NOMO-1 treated with DMSO at 0.1 percent for 48 hours (cell line): ENCODE measurements around the gene TMEM117.
"Not testable (repeated sequence)": the region's sequence is repeated elsewhere in the genome, so short reads cannot be mapped to it uniquely, and the experiment has no call there.

Experiments used
- DNase-seq: peaks from one replicate; lab custom pipeline; 2025; ENCODE audit not compliant: unreplicated experiment; lab: John Stamatoyannopoulos, UW

TMEM117 gene

DNA sequence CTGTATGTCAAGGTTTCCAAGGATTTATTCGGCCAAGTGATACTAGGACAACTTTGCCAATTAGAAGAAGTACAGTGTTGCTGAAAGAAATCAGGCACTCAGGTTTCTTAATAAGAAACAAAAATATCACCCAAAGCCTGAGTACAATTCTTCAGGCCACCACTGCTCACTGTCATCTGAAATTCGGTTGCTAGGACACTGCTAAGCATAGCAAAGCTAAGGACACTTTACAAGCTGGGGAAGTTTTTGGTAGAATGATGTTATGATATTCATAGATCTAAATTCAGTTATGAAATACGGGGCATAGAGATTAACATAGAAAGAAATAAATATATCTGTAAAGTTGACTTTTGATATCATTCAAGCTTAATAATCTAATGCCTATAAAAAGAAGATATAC, 535.1 kb downstream of the TMEM117 start:
- no peak for DNase-seq

DNA sequence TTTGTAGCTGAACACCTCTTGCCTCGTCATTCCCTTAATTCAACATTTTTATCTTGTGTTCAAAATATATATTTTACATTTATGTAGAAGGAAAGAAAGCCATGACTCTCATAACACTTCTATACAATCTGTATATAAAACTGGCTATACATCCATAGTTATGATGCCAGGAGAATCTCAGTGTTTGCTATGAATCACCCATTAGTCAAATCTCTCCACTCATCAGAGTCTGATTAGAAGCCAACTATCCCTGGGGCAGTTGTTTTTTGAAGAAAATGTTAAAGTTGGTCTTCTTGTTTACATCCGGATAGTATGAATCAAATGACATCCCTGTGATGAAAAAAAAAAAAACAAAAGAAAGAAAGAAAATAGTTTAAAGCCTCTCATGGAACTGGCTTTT, 536.4 kb downstream of the TMEM117 start:
- DNase-seq, result no peak

DNA sequence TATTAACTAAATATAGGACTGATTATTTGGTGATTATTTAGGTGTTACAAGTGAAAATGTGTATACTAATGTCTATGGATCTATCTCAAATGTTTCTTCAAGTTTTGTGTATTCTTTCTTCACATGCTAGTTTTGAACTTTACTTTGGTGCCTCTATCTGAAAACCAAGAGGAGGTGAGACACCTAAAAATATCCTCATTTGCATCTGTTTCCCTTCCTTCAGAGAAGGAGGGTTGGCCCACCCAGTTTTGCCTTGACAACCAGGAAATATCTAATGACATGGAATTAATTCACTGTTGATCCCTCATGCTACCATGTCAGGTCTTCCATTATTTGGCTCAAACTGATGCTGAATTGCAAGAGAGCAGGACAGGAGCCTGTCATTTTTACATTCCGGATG, 539.8 kb downstream of the TMEM117 start:
- no peak for DNase-seq

DNA sequence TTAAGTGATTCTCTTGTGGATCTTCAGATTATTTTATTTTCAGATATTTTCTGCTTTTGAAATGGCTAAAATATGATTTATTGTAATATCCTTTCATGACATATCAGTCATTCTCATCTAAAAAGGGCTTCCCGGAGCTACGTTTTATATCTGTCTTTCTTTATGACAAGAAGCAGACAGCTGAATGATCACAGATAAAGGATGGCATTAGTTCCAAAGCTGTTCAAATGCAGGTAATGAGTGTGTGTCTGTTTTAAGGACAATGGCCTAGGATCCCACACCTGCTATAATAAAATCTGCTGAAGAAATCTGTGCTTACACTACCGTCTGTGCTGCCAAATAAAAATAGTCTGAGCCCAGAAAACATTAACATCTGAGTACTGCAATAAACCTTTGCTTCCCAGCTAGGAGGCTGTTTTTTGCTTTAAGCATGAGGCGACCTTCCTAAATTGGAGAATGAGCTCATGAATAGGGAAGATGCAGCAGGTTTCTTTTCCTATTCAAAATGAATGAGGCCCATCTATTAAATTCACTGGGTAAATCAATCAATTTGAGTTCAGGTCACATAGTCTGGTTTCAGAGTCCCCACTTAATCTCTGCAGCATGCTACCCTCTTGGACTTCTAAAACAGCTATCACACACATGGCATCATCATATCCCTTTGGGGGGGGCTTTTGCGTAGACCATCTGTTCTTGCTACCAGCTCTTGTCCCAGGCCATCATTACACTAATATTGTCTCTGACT, 541.7 kb downstream of the TMEM117 start:
- DNase-seq, result no peak

DNA sequence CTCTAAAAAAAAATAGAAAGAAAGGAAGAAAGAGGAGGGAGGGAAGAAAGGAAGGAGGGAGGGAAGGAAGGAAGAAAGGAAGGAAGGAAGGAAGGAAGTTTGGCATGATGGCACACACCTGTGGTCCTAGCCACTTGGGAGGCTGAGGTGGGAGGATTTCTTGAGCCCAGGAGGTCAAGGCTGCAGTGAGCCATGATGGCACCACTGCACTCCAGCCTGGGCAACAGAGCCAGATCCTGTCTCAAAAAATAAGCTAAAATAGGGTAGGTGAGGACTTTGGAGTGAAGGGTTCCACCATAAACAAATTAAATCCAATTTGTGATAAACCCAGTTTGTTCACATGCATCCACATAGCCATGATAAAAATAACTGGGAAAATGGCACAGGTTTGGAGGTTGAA, 543.2 kb downstream of the TMEM117 start:
- not testable (repeated sequence) for DNase-seq

DNA sequence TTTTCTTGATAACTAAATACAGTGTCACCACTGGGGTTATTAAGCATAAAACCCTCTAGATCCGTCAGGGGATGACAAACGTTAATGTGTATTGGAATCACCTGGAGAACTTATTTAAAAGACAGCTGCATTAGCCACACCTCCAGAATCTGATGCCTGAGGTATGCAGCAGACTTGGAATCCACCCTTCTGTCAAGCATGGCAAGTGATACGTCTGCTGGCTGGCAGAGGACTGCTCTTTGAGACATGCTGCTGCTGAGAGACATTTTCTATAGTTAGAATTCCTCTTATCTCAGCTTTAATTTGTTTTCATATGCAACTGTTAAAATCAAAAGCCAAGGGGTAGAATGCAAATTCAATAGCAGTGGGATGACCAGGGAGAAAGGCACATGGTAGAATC, 544.0 kb downstream of the TMEM117 start:
- no peak for DNase-seq

DNA sequence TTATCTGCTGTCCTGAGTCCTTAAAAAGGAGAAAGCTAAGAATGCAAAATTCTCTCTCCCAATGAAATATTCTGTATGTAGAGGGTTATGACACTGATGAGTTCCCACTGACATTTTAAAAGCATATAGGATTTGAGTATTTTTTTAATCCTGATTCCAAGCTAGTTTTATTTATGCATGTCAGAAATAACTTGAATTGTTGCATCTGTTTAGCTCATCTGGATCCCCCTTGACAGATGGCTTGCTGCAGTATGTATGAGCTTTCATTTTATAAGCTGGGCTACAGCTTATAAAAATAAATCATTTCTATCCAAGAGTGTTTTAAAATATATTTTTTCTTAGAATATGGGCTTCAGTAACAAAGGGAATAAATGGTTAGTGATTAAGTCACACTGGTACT, 545.0 kb downstream of the TMEM117 start:
- DNase-seq, result no peak

DNA sequence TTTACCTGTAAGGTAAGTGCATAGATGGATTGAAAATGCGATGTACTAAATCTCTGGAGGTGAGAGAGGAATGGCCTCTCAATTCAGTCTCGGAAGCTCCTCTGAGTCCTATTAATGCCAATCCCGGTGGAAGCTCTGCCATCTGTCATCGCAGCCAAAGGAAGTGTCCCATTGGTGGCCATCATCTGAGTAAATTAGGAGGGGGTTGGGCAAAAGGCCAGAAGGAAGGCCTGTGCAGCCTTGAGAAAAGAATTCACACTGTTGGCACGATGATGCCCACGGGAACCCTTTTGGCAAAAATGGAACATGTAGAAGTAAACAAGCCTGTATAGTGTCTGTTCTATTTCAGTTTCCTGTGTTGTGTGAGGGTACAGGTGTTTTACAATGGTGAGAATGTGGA, 545.5 kb downstream of the TMEM117 start:
- no peak for DNase-seq

DNA sequence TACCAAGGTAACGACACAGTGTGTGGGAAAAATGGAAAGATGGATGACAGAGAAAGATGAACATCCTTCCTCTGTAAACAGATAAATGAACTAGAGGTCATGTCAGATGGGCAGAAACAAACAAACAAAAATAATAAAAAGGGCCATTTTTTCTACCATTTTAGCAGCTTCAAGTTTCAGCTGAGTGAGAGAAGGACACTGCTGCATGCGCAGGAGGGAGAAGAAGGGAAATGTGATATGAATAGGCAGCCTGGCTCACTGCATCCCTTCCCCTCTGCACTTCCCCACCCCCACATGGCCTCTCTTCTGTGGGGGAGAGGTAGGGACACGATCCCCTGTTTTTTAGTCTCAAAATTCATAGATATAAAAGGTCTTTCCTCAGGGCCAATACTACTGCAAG, 548.3 kb downstream of the TMEM117 start:
- DNase-seq, result no peak

DNA sequence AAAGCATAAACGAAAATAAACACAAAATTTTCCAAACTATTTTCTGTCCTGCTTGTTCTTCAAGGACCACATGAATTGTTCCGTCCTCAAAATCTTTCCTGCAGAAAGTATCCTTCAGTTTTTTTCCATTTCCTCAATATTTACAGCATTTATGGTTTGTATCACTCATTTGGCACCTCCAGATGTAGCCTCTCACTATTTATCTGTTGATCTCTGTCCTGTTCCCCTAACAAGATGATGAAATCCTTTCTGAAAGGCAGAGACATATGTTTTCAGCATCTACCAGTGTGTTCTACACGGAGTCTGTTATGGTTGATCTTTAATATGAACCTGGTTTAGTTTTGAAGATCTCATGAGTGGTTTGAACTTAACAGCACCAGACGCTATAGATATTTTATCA, 550.1 kb downstream of the TMEM117 start:
- DNase-seq, result no peak

DNA sequence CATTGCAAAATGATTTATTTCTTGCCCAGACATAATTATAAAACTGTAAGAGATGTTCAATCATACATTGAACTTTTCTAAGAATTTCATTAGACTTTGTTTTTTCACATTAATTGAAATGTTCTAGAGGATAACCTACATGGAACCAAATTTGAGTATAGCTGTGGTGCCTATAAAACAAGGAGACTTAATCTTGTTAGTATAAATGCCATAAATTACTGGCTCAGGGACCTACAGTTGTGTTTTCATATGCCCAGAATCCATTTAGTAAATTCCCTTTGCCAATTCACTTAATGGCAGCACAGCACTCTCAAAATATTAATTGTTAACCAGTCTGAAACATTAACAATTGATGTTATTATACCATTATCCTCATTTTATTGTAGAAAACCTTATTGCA, 551.7 kb downstream of the TMEM117 start:
- DNase-seq, result no peak

DNA sequence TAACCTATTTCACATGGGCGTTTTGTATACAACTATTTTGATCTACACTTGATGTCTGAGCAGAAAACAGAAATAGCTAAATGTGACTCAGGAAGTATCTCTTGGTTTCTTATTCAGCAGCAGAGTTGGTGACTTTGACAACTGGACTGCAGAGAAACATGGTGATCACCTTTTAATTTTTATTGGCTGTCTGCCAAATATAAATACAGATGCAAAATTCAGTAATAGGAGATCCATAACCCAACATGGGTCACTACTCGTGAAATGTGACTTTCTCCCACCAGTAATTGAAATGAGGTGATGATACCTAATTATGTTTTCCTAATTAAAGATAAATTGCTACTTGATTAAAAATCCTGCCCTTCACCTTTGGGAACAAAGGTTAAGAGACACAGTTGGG, 553.2 kb downstream of the TMEM117 start:
- DNase-seq, result no peak

DNA sequence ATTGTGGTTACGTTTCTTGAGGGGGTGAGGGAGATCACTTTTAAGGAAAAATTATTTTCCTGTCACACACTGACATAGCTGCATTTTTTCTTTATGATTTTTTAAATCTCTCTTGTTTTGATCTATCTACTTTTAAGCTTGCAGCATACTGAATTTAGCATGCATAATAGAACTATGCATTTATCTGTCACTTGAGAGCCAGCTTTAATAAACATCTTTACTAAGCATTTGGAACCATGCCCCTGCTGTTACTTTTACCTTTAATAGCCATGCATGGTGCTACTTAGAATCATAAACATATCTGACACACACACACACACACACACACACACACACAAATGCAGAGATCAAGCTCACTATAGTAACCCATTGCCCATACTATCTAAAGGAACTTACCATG, 554.0 kb downstream of the TMEM117 start:
- no peak for DNase-seq

DNA sequence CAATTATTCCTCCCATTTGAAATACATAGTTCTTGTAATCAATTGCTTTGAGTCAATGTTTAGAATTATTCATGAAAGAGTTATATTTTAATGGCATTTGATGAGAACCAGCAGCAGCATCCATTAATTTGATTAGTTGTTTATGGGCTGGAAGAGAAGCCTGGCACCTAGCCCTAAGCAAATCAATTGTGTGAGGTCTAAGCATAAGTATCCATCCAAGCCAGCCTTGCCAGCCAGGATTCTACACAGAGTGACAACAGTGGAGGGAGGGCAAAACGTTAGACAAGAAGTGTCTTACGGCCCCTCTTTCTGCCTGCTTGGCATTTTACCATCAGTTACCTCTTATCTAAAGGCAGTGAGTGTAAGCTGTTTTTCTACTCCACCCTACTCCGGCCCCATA, 561.8 kb downstream of the TMEM117 start:
- no peak for DNase-seq

DNA sequence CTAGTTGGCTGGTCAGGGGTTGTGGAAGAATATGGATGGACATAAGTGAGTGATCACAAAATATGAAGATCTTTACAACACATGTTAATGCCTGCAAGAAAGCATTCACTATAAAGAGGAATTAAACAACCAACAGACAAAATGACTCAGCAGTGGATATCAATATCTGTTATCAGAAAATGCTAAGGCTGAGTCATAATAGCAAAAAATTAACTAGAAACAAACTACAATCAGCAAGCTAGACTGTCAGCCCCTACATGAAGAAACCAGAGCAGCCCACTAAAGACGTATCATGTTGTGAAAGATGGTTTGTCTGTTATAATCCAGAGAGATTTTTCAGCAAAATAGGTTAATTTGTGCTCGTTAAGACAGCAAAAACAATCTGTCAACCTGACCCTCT, 567.3 kb downstream of the TMEM117 start:
- DNase-seq, result no peak

DNA sequence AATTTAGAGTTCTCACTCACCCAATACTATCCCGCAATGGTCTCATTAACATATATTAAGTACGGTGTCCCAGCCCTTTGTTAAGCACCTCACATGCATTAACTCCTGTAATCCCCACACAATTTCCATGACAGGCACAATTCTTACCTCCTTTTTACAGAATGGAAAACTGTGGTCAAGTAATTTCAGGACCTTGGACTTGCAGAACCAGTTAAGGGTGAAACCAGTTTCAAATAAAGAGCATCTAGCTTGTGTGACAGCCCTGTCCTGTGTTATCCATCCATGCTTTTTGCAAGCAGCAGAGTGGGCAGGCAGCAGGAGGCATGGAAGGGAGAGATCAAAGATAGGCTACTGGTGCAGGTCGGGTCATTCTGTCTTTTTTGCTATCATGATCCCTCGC, 569.4 kb downstream of the TMEM117 start:
- no peak for DNase-seq

DNA sequence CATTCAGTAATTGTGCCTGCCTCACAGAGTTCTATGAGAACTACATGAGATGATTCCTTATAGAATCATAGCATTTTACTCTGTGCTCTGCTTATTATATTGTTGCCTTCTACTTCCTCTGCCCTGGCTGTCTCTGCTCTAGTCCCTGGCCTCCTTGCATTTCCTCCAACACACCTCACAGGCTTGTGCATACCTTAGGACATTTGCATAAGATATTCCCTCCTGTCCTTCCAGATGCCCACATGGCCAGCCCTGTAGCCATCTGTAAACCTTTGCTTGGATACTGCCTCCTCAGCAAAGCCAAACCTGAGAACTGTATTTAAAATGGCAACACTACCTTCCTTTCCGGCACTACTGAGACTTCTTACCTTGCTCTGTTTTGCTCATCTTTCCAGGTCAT, 586.7 kb downstream of the TMEM117 start:
- no peak for DNase-seq

DNA sequence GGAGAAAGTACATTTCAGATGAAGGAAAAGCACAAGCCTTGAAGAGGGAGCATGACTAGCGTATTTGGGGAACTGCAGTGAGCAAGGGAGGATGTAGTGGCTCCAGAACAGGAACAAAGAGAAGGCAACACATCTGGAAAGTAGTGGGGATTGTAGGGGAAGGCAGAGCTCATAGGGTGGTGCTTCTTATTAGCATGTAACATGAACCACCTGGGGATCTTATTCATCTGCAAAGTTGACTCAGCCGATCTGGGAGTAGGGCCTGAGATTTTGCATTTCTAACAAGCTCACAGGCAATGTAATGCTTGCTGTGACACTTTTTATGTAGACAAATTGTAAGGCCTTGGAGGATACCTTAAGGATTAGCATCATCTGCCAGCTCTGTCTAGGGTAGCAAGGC, 592.9 kb downstream of the TMEM117 start:
- no peak for DNase-seq

DNA sequence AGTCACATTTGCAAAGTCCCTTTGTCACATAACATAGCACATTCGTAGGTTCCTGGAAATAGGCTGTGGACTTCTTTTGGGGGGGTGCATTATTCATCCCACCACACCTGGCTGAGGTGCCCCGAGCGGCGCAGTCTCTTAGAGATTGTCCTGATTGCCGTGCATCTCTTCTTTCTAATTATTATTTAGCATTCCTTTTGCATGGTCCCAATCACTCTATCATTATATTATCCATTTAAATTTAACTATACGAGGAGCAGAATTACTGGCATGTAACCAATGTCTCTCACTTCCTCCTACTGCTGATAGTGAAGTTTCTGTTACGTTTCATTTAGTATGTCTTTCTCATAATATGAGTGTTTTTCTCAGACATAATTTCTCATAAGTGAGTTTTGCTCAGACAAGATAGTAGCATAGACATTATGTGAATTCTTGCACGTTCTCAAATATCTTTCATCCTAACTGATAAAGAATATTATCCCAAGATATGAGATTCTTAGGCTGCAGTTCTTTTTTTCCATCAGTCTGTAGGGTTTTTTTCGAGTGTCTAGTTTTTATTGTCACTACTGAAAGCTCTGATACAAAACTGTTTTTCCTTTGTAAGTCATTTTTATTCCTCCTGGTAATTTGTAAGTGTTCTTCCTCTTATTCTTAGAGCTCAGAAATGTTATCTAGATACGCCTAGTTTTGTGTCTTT, 595.9 kb downstream of the TMEM117 start:
- no peak for DNase-seq

DNA sequence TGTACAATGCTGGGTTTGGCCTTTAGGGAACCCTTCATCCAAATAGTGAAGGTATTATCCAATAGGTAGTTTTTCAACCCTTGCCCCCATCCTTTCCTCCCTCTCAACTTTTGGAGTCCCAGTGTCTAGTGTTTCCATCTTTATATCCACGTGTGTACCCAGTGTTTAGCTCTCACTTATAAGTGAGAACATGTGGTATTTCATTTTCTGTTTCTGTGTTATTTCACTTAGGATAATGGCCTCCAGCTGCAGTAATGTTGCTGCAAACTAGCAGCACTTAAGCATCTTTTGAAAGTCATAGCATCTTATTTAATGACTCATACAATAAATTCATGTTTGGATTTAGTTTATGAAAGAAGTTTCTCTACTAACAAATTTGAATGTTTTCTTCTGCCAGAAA, 597.8 kb downstream of the TMEM117 start:
- DNase-seq, result no peak

DNA sequence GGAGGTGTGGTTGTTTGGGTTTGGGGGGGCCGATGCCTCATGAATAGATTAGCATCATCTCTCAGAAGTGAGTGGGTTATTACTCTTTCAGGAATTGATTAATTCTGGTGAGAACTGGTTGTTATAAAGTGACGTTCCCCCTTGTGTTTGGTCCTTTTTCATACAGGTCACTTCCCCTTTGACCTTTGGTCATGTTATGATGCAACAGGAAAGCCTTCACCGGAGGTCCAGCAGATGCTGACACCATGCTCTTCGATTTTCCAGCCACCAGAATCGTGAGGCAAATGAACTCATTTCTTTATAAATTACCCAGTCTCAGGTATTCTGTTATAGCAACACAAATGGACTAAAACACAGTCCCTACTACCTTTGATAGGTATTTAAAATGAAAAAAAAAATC, 600.9 kb downstream of the TMEM117 start:
- DNase-seq, result no peak
